ENCODE measurements around the gene ANKRD65. TPM values are rescaled to one million over a fixed set of nuclear protein-coding genes. Genes with fewer than 3 reads are reported as not detected.

Gene ANKRD65
- total RNA-seq, 1 donor from 2014 or later: 22.3 TPM

DNA sequence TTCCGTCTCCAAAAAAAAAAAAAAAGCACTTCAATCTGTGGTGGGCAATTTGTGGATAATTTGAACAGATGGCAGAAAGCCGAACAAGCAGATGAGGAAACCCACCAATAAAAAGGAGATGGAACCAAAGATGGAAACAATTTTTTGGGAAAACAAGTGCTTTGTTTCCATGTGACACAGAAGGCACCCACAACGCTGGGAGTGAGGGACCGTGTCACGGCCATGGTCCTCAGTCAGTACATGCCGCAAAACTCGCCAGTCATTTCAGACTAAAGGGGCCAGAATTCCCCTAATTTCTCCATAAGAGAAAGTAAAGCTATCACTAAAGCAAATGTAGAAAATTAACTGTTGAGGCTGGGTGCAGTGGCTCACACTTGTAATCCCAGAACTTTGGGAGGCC, 27.0 kb downstream of the ANKRD65 start:
- Histone ChIP-seq H3K4me1 (peaks cover 22% of the 10 kb centered on the region), H3K27ac (no peak overlapping the region), H3K36me3 (peaks cover 92% of the 10 kb centered on the region), H3K9me3 (no peaks in the 10 kb centered on the region), H3K27me3 (ENCODE audit: low read depth) (no peaks in the 10 kb centered on the region), H3K4me3 (no peak overlapping the region)
- TF ChIP-seq, protein P1, sequence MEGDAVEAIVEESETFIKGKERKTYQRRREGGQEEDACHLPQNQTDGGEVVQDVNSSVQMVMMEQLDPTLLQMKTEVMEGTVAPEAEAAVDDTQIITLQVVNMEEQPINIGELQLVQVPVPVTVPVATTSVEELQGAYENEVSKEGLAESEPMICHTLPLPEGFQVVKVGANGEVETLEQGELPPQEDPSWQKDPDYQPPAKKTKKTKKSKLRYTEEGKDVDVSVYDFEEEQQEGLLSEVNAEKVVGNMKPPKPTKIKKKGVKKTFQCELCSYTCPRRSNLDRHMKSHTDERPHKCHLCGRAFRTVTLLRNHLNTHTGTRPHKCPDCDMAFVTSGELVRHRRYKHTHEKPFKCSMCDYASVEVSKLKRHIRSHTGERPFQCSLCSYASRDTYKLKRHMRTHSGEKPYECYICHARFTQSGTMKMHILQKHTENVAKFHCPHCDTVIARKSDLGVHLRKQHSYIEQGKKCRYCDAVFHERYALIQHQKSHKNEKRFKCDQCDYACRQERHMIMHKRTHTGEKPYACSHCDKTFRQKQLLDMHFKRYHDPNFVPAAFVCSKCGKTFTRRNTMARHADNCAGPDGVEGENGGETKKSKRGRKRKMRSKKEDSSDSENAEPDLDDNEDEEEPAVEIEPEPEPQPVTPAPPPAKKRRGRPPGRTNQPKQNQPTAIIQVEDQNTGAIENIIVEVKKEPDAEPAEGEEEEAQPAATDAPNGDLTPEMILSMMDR (IDR thresholded peaks at IDR 0.05): no peak
- DNase-seq (no peak), ATAC-seq (no peak)
- intact Hi-C loops (cut with DNase I): no loop called here

DNA sequence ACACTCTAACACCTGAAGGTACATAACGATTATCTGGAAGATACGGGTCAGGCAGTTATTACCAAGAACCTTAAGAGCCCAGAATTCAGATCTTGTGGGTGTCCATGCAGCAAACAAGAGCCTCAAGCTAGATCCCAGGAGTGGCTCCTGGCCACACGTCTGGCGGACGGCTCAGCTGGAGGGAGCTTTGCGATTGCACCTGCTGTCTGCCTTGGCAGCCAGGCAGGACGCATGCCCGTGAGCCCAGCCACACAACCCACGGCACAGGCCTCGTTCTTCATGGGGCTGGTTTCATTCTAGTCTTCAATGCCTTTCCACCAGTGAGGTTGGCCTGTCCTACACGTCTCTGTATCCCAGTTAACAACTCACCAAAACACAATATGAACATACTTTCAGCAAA, 27.6 kb downstream of the ANKRD65 start:
- Histone ChIP-seq H3K36me3 (peaks cover 99% of the 10 kb centered on the region), H3K4me3 (no peak overlapping the region), H3K4me1 (peaks cover 21% of the 10 kb centered on the region), H3K27ac (no peak overlapping the region), H3K9me3 (no peaks in the 10 kb centered on the region), H3K27me3 (ENCODE audit: low read depth) (no peaks in the 10 kb centered on the region)
- no peak for ATAC-seq
- intact Hi-C loops (cut with DNase I): no loop called here
- no peak for DNase-seq
- TF ChIP-seq, protein P1 (IDR thresholded peaks at IDR 0.05): no peak

DNA sequence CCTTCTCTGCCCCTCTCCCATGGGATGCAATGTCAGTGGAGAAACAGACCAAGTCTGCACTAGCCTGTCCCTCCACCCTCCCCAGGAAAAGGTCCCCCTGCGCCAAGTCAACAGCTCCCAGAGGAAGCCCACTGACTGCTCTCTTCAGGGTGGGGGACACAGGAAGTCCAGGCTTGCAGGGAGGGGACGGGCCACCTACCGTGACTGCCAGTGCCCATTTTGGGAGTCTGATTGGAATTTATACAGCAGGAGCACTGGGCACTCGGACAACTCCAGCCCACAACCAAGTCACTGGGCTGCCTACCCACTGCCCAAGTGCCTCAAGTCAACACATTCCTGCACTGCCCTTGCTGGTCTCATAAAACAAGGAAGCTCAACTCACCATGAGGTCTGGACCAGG, 28.1 kb downstream of the ANKRD65 start:
- Histone ChIP-seq H3K9me3 (no peaks in the 10 kb centered on the region), H3K27me3 (ENCODE audit: low read depth) (no peaks in the 10 kb centered on the region), H3K4me3 (no peak overlapping the region), H3K36me3 (peaks cover 100% of the 10 kb centered on the region), H3K4me1 (peaks cover 17% of the 10 kb centered on the region), H3K27ac (no peak overlapping the region)
- intact Hi-C loops (cut with DNase I): no loop called here
- TF ChIP-seq, protein P1 (IDR thresholded peaks at IDR 0.05): no peak
- ATAC-seq: no peak
- no peak for DNase-seq

DNA sequence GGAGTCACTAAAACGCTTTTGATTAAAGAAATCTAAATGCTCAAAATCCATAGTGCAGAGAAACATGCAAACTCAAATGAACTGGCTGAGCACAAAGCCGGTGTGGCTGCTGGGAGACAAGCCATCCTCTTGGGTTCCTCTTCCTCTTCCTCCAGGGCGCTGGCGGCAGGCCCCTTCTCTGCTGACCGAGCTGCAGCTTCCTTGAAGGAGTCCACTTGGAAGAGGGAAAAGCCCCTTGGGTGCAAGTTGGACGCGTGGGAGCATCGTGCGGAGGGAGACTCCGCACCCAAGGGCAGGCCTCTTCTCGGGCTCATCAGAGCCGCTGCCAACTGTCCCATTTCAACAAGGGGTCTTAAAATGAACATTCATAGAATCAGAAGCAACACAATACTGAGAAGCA, 29.9 kb downstream of the ANKRD65 start:
- H3K4me3 ChIP-seq: peak overlapping the region; percentile 3
- ATAC-seq (no peak), DNase-seq (peak; percentile 34)
- H3K27me3 ChIP-seq (ENCODE audit: low read depth): no peaks in the 10 kb centered on the region
- no peaks in the 10 kb centered on the region for H3K9me3 ChIP-seq
- H3K36me3 ChIP-seq: peaks cover 100% of the 10 kb centered on the region
- TF ChIP-seq, protein P1 (IDR thresholded peaks at IDR 0.05): no peak
- H3K27ac ChIP-seq: no peak overlapping the region
- peaks cover 9% of the 10 kb centered on the region for H3K4me1 ChIP-seq
- intact Hi-C loops (cut with DNase I): no loop called here

DNA sequence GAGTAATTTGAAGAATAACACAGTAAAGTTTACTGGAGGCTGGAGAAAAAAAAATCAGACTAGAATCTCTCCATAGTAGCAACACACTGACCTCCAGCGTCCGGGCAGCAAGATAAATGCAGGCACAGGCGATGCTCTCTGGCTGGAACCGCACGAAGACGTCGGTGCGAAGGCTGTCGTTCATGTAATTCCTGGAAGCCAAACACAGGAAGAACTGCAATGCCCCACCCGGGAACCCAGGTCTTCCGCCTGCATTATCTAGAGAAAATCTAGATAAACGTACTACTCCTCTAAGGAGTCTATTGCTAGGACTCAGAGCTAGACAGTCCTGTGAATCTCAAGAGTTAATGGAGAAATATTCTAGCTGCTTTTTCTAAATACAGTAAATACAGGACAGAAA, 30.4 kb downstream of the ANKRD65 start:
- H3K27ac ChIP-seq: no peak overlapping the region
- no peaks in the 10 kb centered on the region for H3K27me3 ChIP-seq (ENCODE audit: low read depth)
- intact Hi-C loops (cut with DNase I): no loop called here
- peak; percentile 22 for DNase-seq
- peaks cover 9% of the 10 kb centered on the region for H3K4me1 ChIP-seq
- peaks cover 100% of the 10 kb centered on the region for H3K36me3 ChIP-seq
- TF ChIP-seq, protein P1 (IDR thresholded peaks at IDR 0.05): no peak
- H3K4me3 ChIP-seq: no peak overlapping the region
- no peaks in the 10 kb centered on the region for H3K9me3 ChIP-seq
- ATAC-seq: no peak

DNA sequence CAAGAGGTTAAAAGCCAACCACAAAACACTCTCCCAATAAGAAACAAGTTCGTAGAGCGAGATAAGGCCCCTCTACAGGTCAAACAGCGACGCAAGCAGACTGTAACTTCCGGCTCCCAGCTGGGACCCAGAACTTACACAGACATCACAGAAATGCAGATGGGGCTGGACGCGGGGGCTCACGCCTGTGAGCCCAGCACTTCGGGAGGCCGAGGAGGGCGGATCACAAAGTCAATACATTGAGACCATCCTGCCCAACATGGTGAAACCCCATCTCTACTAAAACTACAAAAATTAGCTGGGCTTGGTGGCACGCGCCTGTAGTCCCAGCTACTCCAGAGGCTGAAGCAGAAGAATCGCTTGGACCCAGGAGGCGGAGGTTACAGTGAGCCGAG, 33.0 kb downstream of the ANKRD65 start:
- H3K36me3 ChIP-seq: peaks cover 83% of the 10 kb centered on the region
- no peak overlapping the region for H3K4me3 ChIP-seq
- TF ChIP-seq, protein P1 (IDR thresholded peaks at IDR 0.05): no peak
- ATAC-seq (no peak), DNase-seq (no peak)
- intact Hi-C loops (cut with DNase I): no loop called here
- no peak overlapping the region for H3K27ac ChIP-seq
- H3K4me1 ChIP-seq: peaks cover 9% of the 10 kb centered on the region
- H3K27me3 ChIP-seq (ENCODE audit: low read depth): no peaks in the 10 kb centered on the region
- no peaks in the 10 kb centered on the region for H3K9me3 ChIP-seq
